Calu3 (cell line): ENCODE data around the gene AP5B1. TPM values are rescaled to one million over a fixed set of nuclear protein-coding genes. Genes with fewer than 3 reads are reported as not detected.

Experiments used
- BruUV-seq: library from RNA; stranded (reverse); fragments of 400-500 nt; replicated peaks from 2 replicates; lab custom pipeline; 2021; lab: Mats Ljungman, UMichigan
- CTCF ChIA-PET: fragments of 300-600 bp; sonication (Branson Sonifier 250); formaldehyde crosslinking; loops from one replicate; lab custom pipeline; 2022; ENCODE audit warnings: antibody characterized with exemption; lab: Charles Lee
- DNase-seq: peaks from one replicate; pipeline ENCODE4 v3.0.0; 2022
- H3K27ac Mint-ChIP-seq: one replicate; pipeline ENCODE4 v1.8.0; 2022; ENCODE audit warnings: mixed read lengths; ENCODE audit not compliant: unreplicated experiment
- H3K27me3 Mint-ChIP-seq: one replicate; pipeline ENCODE4 v1.8.0; 2022; ENCODE audit warnings: mixed read lengths; ENCODE audit not compliant: unreplicated experiment
- H3K36me3 Mint-ChIP-seq: one replicate; pipeline ENCODE4 v1.8.0; 2022; ENCODE audit warnings: mild to moderate bottlenecking, moderate library complexity, mixed read lengths; ENCODE audit not compliant: insufficient read depth, unreplicated experiment
- H3K4me1 Mint-ChIP-seq: one replicate; pipeline ENCODE4 v1.8.0; 2022; ENCODE audit warnings: mild to moderate bottlenecking, low read depth, mixed read lengths; ENCODE audit not compliant: unreplicated experiment
- H3K4me3 Mint-ChIP-seq: one replicate; pipeline ENCODE4 v1.8.0; 2022; ENCODE audit warnings: mild to moderate bottlenecking, low read depth, moderate library complexity, mixed read lengths; ENCODE audit not compliant: unreplicated experiment
- H3K9me3 Mint-ChIP-seq: one replicate; pipeline ENCODE4 v1.8.0; 2022; ENCODE audit warnings: low read depth, mixed read lengths; ENCODE audit not compliant: unreplicated experiment
- intact Hi-C: fragments of 100-400 bp; cut with micrococcal nuclease; formaldehyde crosslinking; loops from one replicate; pipeline ENCODE4 v1.10.0; 2022; ENCODE audit not compliant: unreplicated experiment
- total RNA-seq: library from RNA; stranded (reverse); gene quantifications from 2 replicates; pipeline ENCODE4 v1.2.3, GENCODE V29; 2022
- TF ChIP-seq, protein P1 (sequence below): fragments of 200-600 bp; IDR thresholded peaks from one replicate; pipeline ENCODE4 v1.8.0; 2022; ENCODE audit warnings: antibody characterized with exemption; ENCODE audit not compliant: unreplicated experiment

The AP5B1 gene
- total RNA-seq, 1 experiment from 2014 or later = 18.5 TPM

GRCh38 chr11:65730461-65730860, 50.3 kb downstream of the AP5B1 start:
- H3K27ac Mint-ChIP-seq = no peak overlapping the region
- no peaks in the 10 kb centered on the region for H3K36me3 Mint-ChIP-seq
- CTCF ChIA-PET = interaction anchor here (0.5 to 0.7 kb wide), 2 partner anchors 14 to 19 kb away, joined by 3 to 4 read pairs; no protein-coding TSS in a partner anchor
- intact Hi-C loops = no loop called here
- no TSS peak for BruUV-seq
- H3K4me3 Mint-ChIP-seq = no peak overlapping the region
- no peaks in the 10 kb centered on the region for H3K4me1 Mint-ChIP-seq
- H3K9me3 Mint-ChIP-seq = no peaks in the 10 kb centered on the region
- peaks cover 26% of the 10 kb centered on the region for H3K27me3 Mint-ChIP-seq
- TF ChIP-seq, protein P1, sequence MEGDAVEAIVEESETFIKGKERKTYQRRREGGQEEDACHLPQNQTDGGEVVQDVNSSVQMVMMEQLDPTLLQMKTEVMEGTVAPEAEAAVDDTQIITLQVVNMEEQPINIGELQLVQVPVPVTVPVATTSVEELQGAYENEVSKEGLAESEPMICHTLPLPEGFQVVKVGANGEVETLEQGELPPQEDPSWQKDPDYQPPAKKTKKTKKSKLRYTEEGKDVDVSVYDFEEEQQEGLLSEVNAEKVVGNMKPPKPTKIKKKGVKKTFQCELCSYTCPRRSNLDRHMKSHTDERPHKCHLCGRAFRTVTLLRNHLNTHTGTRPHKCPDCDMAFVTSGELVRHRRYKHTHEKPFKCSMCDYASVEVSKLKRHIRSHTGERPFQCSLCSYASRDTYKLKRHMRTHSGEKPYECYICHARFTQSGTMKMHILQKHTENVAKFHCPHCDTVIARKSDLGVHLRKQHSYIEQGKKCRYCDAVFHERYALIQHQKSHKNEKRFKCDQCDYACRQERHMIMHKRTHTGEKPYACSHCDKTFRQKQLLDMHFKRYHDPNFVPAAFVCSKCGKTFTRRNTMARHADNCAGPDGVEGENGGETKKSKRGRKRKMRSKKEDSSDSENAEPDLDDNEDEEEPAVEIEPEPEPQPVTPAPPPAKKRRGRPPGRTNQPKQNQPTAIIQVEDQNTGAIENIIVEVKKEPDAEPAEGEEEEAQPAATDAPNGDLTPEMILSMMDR = no peak
- DNase-seq = no peak

DNA sequence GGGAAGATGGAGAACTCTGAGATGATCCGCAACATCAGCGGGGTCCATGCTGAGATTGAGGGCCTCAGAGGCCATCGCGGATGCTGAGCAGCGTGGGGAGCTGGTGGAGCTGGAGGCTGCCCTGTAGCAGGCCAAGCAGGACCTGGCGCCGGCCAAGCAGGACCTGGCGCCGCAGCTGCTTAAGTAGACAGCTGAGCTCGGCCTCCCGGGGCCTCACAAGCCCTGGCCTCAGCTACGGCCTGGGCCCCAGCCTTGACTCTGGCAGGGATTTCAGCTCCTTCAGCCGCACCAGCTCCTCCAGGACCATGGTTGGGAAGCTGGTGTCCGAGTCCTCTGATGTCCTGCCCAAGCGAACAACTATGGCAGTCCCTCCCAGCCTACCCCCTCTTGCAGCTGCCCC, 52.9 kb downstream of the AP5B1 start:
- CTCF ChIA-PET = interaction anchor here (0.6 kb wide), 1 partner anchor 98 kb away, joined by 3 read pairs; no protein-coding TSS in a partner anchor
- H3K27me3 Mint-ChIP-seq = peaks cover 22% of the 10 kb centered on the region
- no peaks in the 10 kb centered on the region for H3K9me3 Mint-ChIP-seq
- no peak overlapping the region for H3K27ac Mint-ChIP-seq
- DNase-seq = no peak
- no peaks in the 10 kb centered on the region for H3K36me3 Mint-ChIP-seq
- TF ChIP-seq, protein P1 = no peak
- intact Hi-C loops = no loop called here
- no peak overlapping the region for H3K4me3 Mint-ChIP-seq
- BruUV-seq = no TSS peak
- H3K4me1 Mint-ChIP-seq = no peaks in the 10 kb centered on the region

- no peaks in the 10 kb centered on the region for H3K4me1 Mint-ChIP-seq
Observed at GRCh38 chr11:65726660-65727059, 54.1 kb downstream of the AP5B1 start.

More at GRCh38 chr11:65726660-65727059, 54.1 kb downstream of the AP5B1 start:
- DNase-seq = no peak
- Mint-ChIP-seq H3K36me3 (no peaks in the 10 kb centered on the region), H3K4me3 (no peak overlapping the region), H3K27ac (no peak overlapping the region), H3K9me3 (no peaks in the 10 kb centered on the region), H3K27me3 (peaks cover 12% of the 10 kb centered on the region)
- BruUV-seq = no TSS peak
- intact Hi-C loops = no loop called here
- CTCF ChIA-PET = interaction anchor here (0.6 kb wide), 1 partner anchor 43 kb away, joined by 6 read pairs; no protein-coding TSS in a partner anchor
- TF ChIP-seq, protein P1 = no peak

Other genes with a start within 250 kb of the AP5B1 start
- gene LTBP3, start 222.6 kb downstream of the AP5B1 start, total RNA-seq = 166 and 169 TPM in 2 replicates
- 40.7 and 45.3 TPM in 2 replicates for gene ZNRD2, start 210.5 kb downstream of the AP5B1 start, total RNA-seq
- gene FAM89B, start 208.4 kb downstream of the AP5B1 start, total RNA-seq = 29.8 and 30.6 TPM in 2 replicates
- 73.7 and 81.0 TPM in 2 replicates for gene EHBP1L1, start 204.9 kb downstream of the AP5B1 start, total RNA-seq
- gene KCNK7, start 185.2 kb downstream of the AP5B1 start, total RNA-seq = 1.2 and 1.4 TPM in 2 replicates
- gene MAP3K11, start 166.8 kb downstream of the AP5B1 start, total RNA-seq = 86.3 and 91.4 TPM in 2 replicates
- 72.8 and 77.4 TPM in 2 replicates for gene PCNX3, start 165.2 kb downstream of the AP5B1 start, total RNA-seq
- gene SIPA1, start 142.9 kb downstream of the AP5B1 start, total RNA-seq = 33.0 and 41.3 TPM in 2 replicates
- 76.4 and 79.6 TPM in 2 replicates for gene RELA, start 118.1 kb downstream of the AP5B1 start, total RNA-seq
- gene KAT5, start 68.7 kb downstream of the AP5B1 start, total RNA-seq = 50.9 and 51.0 TPM in 2 replicates
- gene RNASEH2C, start 60.2 kb downstream of the AP5B1 start, total RNA-seq = 26.2 and 28.2 TPM in 2 replicates
- gene OVOL1, start 6.1 kb upstream of the AP5B1 start, total RNA-seq = 12.7 and 15.2 TPM in 2 replicates
- gene SNX32, start 53.0 kb upstream of the AP5B1 start, total RNA-seq = not detected in 2 replicates
- 955 and 963 TPM in 2 replicates for gene CFL1, start 77.2 kb upstream of the AP5B1 start, total RNA-seq
- 50.8 and 67.6 TPM in 2 replicates for gene MUS81, start 79.5 kb upstream of the AP5B1 start, total RNA-seq
- 3.4 and 3.8 TPM in 2 replicates for gene EFEMP2, start 91.8 kb upstream of the AP5B1 start, total RNA-seq
- not detected in 2 replicates for gene CTSW, start 98.9 kb upstream of the AP5B1 start, total RNA-seq
- gene FIBP, start 107.5 kb upstream of the AP5B1 start, total RNA-seq = 75.8 and 79.2 TPM in 2 replicates
- gene CCDC85B, start 109.7 kb upstream of the AP5B1 start, total RNA-seq = 26.6 and 30.2 TPM in 2 replicates
- gene FOSL1, start 119.4 kb upstream of the AP5B1 start, total RNA-seq = 69.8 and 76.1 TPM in 2 replicates
- 25.9 and 27.4 TPM in 2 replicates for gene C11orf68, start 138.1 kb upstream of the AP5B1 start, total RNA-seq
- gene DRAP1, start 138.4 kb upstream of the AP5B1 start, total RNA-seq = 106 and 114 TPM in 2 replicates
- not detected in 2 replicates for gene TSGA10IP, start 164.5 kb upstream of the AP5B1 start, total RNA-seq
- gene SART1, start 180.8 kb upstream of the AP5B1 start, total RNA-seq = 47.2 and 48.3 TPM in 2 replicates
- 55.1 and 61.1 TPM in 2 replicates for gene EIF1AD, start 221.2 kb upstream of the AP5B1 start, total RNA-seq
- gene BANF1, start 221.5 kb upstream of the AP5B1 start, total RNA-seq = 248 and 266 TPM in 2 replicates
- gene CST6, start 231.0 kb upstream of the AP5B1 start, total RNA-seq = 21.5 and 27.2 TPM in 2 replicates
- 1.0 and 2.6 TPM in 2 replicates for gene CATSPER1, start 245.5 kb upstream of the AP5B1 start, total RNA-seq